ENCODE data around the gene TGM1. TPM values are rescaled to one million over a fixed set of nuclear protein-coding genes. Genes with fewer than 3 reads are reported as not detected.

The TGM1 gene
- total and polyA plus RNA-seq, 4 donors = 0.28 to 1.5 (median 0.76) TPM

GRCh38 chr14:24228902-24229301, 34.1 kb downstream of the TGM1 start:
- Histone ChIP-seq H3K27ac (ENCODE audit: low read depth in 1 of 2, low read length in 2 of 2) (no peak overlapping the region), H3K36me3 (ENCODE audit: control insufficient read depth in 4 of 4, insufficient read depth in 3 of 4, low read depth in 1 of 4, low read length in 3 of 4) (peaks cover 0 to 4% (median under 1%) of the 10 kb centered on the region in 4 donors), H3K9me3 (ENCODE audit: control insufficient read depth in 4 of 4, low read length in 3 of 4) (no peaks in the 10 kb centered on the region), H3K4me1 (ENCODE audit: control insufficient read depth in 4 of 4, insufficient read depth in 4 of 4, low read length in 3 of 4) (peaks cover 5 to 29% (median 23%) of the 10 kb centered on the region in 4 donors), H3K4me3 (ENCODE audit: low read depth in 1 of 3, low read length in 3 of 3) (no peak overlapping the region), H3K27me3 (ENCODE audit: control insufficient read depth in 4 of 4, insufficient read depth in 4 of 4, low read length in 3 of 4) (no peaks in the 10 kb centered on the region), H3K9ac (ENCODE audit: low read depth in 1 of 2, low read length in 2 of 2) (no peak overlapping the region)
- WGBS = 37% methylated on average over 1 of the region's 1 CpG
- TF ChIP-seq MAX (IDR thresholded peaks at IDR 0.05) = no peak
- TF ChIP-seq HNF4A (conservative IDR thresholded peaks at IDR 0.05) = no peak
- no peak for TF ChIP-seq SP1 (IDR thresholded peaks at IDR 0.05)
- TF ChIP-seq NR2F2 (IDR thresholded peaks at IDR 0.05) = no peak
- TF ChIP-seq TAF1 (conservative IDR thresholded peaks at IDR 0.05) = no peak
- TF ChIP-seq EGR1 (IDR thresholded peaks at IDR 0.05; ENCODE audit: low read depth in 2 of 2) = no peak
- TF ChIP-seq CTCF (IDR thresholded peaks at IDR 0.05; ENCODE audit: low read depth, low read length, missing input control) = no peak
- TF ChIP-seq ZBTB33 (IDR thresholded peaks at IDR 0.05) = no peak
- no peak for TF ChIP-seq JUND (IDR thresholded peaks at IDR 0.05)
- no peak for TF ChIP-seq RXRA (IDR thresholded peaks at IDR 0.05)
- no peak for TF ChIP-seq YY1 (IDR thresholded peaks at IDR 0.05)
- no peak for TF ChIP-seq FOXA1 (IDR thresholded peaks at IDR 0.05)
- TF ChIP-seq RAD21 (IDR thresholded peaks at IDR 0.05) = no peak
- DNase-seq (ENCODE audit: low spot score) = no peak

- TF ChIP-seq REST (IDR thresholded peaks at IDR 0.05) (no peak), HNF4G (IDR thresholded peaks at IDR 0.05) (no peak), RAD21 (IDR thresholded peaks at IDR 0.05) (no peak), EGR1 (IDR thresholded peaks at IDR 0.05; ENCODE audit: low read depth in 2 of 2) (no peak), JUND (IDR thresholded peaks at IDR 0.05) (no peak), ZBTB33 (IDR thresholded peaks at IDR 0.05) (no peak), SP1 (IDR thresholded peaks at IDR 0.05) (no peak), GABPA (IDR thresholded peaks at IDR 0.05 in 1 of 2, conservative IDR thresholded peaks at IDR 0.05 in 1 of 2) (no peak), HNF4A (conservative IDR thresholded peaks at IDR 0.05) (no peak), ATF3 (IDR thresholded peaks at IDR 0.05) (no peak), CTCF (IDR thresholded peaks at IDR 0.05; ENCODE audit: low read depth, low read length, missing input control) (no peak), TAF1 (conservative IDR thresholded peaks at IDR 0.05) (no peak), RXRA (IDR thresholded peaks at IDR 0.05) (no peak), FOXA2 (IDR thresholded peaks at IDR 0.05) (no peak), YY1 (IDR thresholded peaks at IDR 0.05) (no peak), MAX (IDR thresholded peaks at IDR 0.05) (no peak), FOXA1 (IDR thresholded peaks at IDR 0.05) (no peak), NR2F2 (IDR thresholded peaks at IDR 0.05) (no peak)
- Histone ChIP-seq H3K9me3 (ENCODE audit: control insufficient read depth in 4 of 4, low read length in 3 of 4) (no peaks in the 10 kb centered on the region), H3K9ac (ENCODE audit: low read depth in 1 of 2, low read length in 2 of 2) (no peak overlapping the region), H3K4me1 (ENCODE audit: control insufficient read depth in 4 of 4, insufficient read depth in 4 of 4, low read length in 3 of 4) (peaks cover 4 to 15% (median 12%) of the 10 kb centered on the region in 4 donors), H3K36me3 (ENCODE audit: control insufficient read depth in 4 of 4, insufficient read depth in 3 of 4, low read depth in 1 of 4, low read length in 3 of 4) (peaks cover 0 to 4% (median 2%) of the 10 kb centered on the region in 4 donors), H3K27ac (ENCODE audit: low read depth in 1 of 2, low read length in 2 of 2) (no peak overlapping the region), H3K4me3 (ENCODE audit: low read depth in 1 of 3, low read length in 3 of 3) (no peak overlapping the region), H3K27me3 (ENCODE audit: control insufficient read depth in 4 of 4, insufficient read depth in 4 of 4, low read length in 3 of 4) (no peaks in the 10 kb centered on the region)
- WGBS = 56% methylated on average over 1 of the region's 1 CpG
- DNase-seq (ENCODE audit: low spot score) = no peak
Measured at GRCh38 chr14:24226473-24226872, 36.5 kb downstream of the TGM1 start.

Measured in liver (tissue), 9 donors.